ENCODE results near the gene ARID4B. TPM values are rescaled to one million over a fixed set of nuclear protein-coding genes. Genes with fewer than 3 reads are reported as not detected.

Gene ARID4B
- total and polyA plus RNA-seq, 2 of the 13 experiments (the other 11 are each of a cell fraction or from before 2014, with no cell fraction given), result 9.7 to 24.6 TPM

GRCh38 chr1:235160957-235161684 lies 166.9 kb downstream of the ARID4B start, which contains the start of gene RBM34 (continued):
- TF ChIP-seq STAT6 (CRISPR knock-in tag; IDR thresholded peaks at IDR 0.05; ENCODE audit: borderline replicate concordance) (peak; percentile 93), SKIL (CRISPR knock-in tag; IDR thresholded peaks at IDR 0.05; ENCODE audit: borderline replicate concordance) (no peak), ZBTB1 (CRISPR knock-in tag; IDR thresholded peaks at IDR 0.05; ENCODE audit: borderline replicate concordance) (no peak), PAF1 (CRISPR knock-in tag; IDR thresholded peaks at IDR 0.05) (no peak), SRSF1 (optimal IDR thresholded peaks at IDR 0.05; ENCODE audit: low read depth, low read length) (peak; percentile 77), ZBTB37 (CRISPR knock-in tag; IDR thresholded peaks at IDR 0.05) (no peak; the same call in 1 of the 2 replicates), TRIM24 (CRISPR knock-in tag; IDR thresholded peaks at IDR 0.05) (no peak), ETV6 (CRISPR knock-in tag; conservative IDR thresholded peaks at IDR 0.05) (peak; percentile 80; the same call in 1 of the 2 replicates), DRAP1 (CRISPR knock-in tag; IDR thresholded peaks at IDR 0.05) (peak; percentile 94), ZNF713 (CRISPR knock-in tag; IDR thresholded peaks at IDR 0.05) (no peak), FOSL1 (CRISPR knock-in tag; IDR thresholded peaks at IDR 0.05; ENCODE audit: borderline replicate concordance) (0 out of 2 replicates have a peak, but pooled peaks have one; percentile 20), NFYC (CRISPR knock-in tag; IDR thresholded peaks at IDR 0.05) (peak; percentile 49; the same call in 1 of the 2 replicates), ZNF720 (CRISPR knock-in tag; IDR thresholded peaks at IDR 0.05) (0 out of 2 replicates have a peak, but pooled peaks have one; percentile 21), CSRNP1 (CRISPR knock-in tag; IDR thresholded peaks at IDR 0.05) (0 out of 2 replicates have a peak, but pooled peaks have one; percentile 43)

All from HepG2 (cell line).